GM23248 (cell line): Measurements from ENCODE around the gene CTIF.

Experiments used
- EZH2 ChIP-seq: fragments of 200-600 bp; sonication (generic); IDR thresholded peaks from 2 replicates; pipeline ENCODE4 v1.6.1; 2018; ENCODE audit warnings: antibody characterized with exemption, mild to moderate bottlenecking; ENCODE audit not compliant: insufficient read depth, poor library complexity, severe bottlenecking
- EZH2phosphoT487 ChIP-seq: fragments of 200-600 bp; sonication (generic); IDR thresholded peaks from 2 replicates; pipeline ENCODE4 v1.6.1; 2018; ENCODE audit warnings: antibody characterized with exemption, moderate library complexity, mild to moderate bottlenecking, low read depth; ENCODE audit not compliant: insufficient read depth

DNA sequence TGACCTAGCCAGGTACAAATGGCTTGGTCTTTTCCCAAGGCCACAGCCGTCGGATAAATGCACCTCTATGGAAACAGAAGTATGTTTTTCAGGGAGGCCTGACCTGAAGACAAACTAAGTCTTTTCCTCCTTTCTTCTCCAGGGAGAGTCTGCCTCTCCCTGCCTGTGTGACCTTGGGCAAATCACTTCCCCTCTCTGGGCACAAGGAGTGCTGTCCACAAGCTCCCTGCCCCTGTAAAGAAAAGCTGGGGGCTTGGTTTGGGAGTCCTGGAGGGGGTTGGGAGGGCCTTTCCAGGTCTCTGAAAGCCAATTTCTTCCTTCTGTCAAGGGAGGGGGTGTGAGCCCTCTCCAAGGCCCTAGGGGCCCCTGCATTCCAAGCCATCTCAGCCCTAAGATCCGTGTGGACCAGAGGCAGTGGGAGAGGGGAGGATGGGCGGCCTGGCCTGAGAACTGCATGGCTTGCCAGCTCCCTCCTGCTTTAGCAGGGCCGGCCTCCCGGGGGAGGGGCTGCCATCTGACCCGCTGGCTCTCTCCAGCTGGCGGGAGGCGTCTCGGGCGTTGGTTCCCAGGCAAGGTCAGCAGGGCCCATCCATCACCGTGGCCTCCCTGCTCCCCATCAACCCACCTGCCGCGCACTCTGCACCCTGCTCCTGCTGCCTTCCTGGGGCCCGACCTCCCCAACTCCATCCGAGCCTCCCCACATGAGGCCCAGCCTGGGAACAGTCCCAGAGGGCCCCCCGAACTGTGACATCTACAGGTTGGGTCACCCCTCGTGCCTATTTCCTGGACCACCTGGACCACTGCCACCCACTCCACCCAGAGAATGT, 350.5 kb downstream of the CTIF start:
- no peak for TF ChIP-seq EZH2
- no peak for TF ChIP-seq EZH2phosphoT487
